Keratinocyte (primary cell): ENCODE data around the gene ARID3A. TPM values are rescaled to one million over a fixed set of nuclear protein-coding genes. Genes with fewer than 3 reads are reported as not detected.

ENCODE experiments used
- DNase-seq: peaks from one replicate; pipeline ENCODE4 v3.0.0-alpha.2; 2011; ENCODE audit warnings: low read depth, missing footprints, low spot score
- FAIRE-seq: peaks from 2 replicates; lab custom pipeline; 2011; peaks lifted over from hg19 to GRCh38; lab: Jason Lieb, UNC
- H2AFZ ChIP-seq: 2 replicates; pipeline ENCODE4 v1.6.0; 2012; ENCODE audit warnings: low read length, control low read depth, inconsistent platforms; ENCODE audit not compliant: control insufficient read depth
- H3K27ac ChIP-seq: 2 replicates; pipeline ENCODE4 v1.5.1; 2011; ENCODE audit warnings: low read length; ENCODE audit not compliant: control insufficient read depth, insufficient read depth
- H3K27me3 ChIP-seq: 3 replicates; pipeline ENCODE4 v1.6.0; 2011; ENCODE audit warnings: low read length; ENCODE audit not compliant: control insufficient read depth, insufficient read depth; ENCODE audit errors: extremely low read depth
- H3K36me3 ChIP-seq, 2 experiments: 2 replicates in 1 of 2; 3 replicates in 1 of 2; pipeline ENCODE4 v1.5.1; 2011; ENCODE audit warnings: low read length in 2 of 2, mild to moderate bottlenecking in 1 of 2; ENCODE audit not compliant: control insufficient read depth in 2 of 2, insufficient read depth in 2 of 2; ENCODE audit errors: extremely low read depth in 1 of 2
- H3K4me1 ChIP-seq: 3 replicates; pipeline ENCODE4 v1.5.1; 2011; ENCODE audit warnings: low read length; ENCODE audit not compliant: control insufficient read depth, insufficient read depth; ENCODE audit errors: extremely low read depth
- H3K4me2 ChIP-seq: 3 replicates; pipeline ENCODE4 v1.6.0; 2011; ENCODE audit warnings: low read depth, low read length; ENCODE audit not compliant: control insufficient read depth, insufficient read depth; ENCODE audit errors: extremely low read depth
- H3K4me3 ChIP-seq, 3 experiments: fragments of 200-600 bp in 1 of 3; sonication (generic) in 1 of 3; 2 replicates in 2 of 3; 3 replicates in 1 of 3; pipeline ENCODE4 v1.5.1; 2011 to 2016; ENCODE audit warnings: low read length in 3 of 3, mild to moderate bottlenecking in 3 of 3, control low read depth in 2 of 3, inconsistent platforms in 1 of 3, low read depth in 1 of 3, mixed read lengths in 1 of 3, mixed run types in 1 of 3, moderate library complexity in 1 of 3; ENCODE audit not compliant: control insufficient read depth in 2 of 3, insufficient read depth in 2 of 3; ENCODE audit errors: extremely low read depth in 1 of 3
- H3K79me2 ChIP-seq: 2 replicates; pipeline ENCODE4 v1.6.0; 2012; ENCODE audit warnings: low read length; ENCODE audit not compliant: control insufficient read depth, insufficient read depth
- H3K9ac ChIP-seq: 3 replicates; pipeline ENCODE4 v1.6.0; 2011; ENCODE audit warnings: low read length; ENCODE audit not compliant: control insufficient read depth, insufficient read depth; ENCODE audit errors: extremely low read depth
- H3K9me1 ChIP-seq: 3 replicates; pipeline ENCODE4 v1.6.0; 2011; ENCODE audit warnings: low read length; ENCODE audit not compliant: control insufficient read depth, insufficient read depth; ENCODE audit errors: extremely low read depth
- H3K9me3 ChIP-seq: 2 replicates; pipeline ENCODE4 v1.5.1; 2012; ENCODE audit warnings: low read depth, low read length; ENCODE audit not compliant: control insufficient read depth
- H4K20me1 ChIP-seq: 3 replicates; pipeline ENCODE4 v1.6.0; 2011; ENCODE audit warnings: low read length; ENCODE audit not compliant: control insufficient read depth, insufficient read depth; ENCODE audit errors: extremely low read depth
- EZH2 ChIP-seq: IDR thresholded peaks from one replicate; pipeline ENCODE4 v1.6.1; 2012; ENCODE audit warnings: inconsistent platforms, mild to moderate bottlenecking, low read length, moderate library complexity
- dilution Hi-C: fragments of 300-500 bp; cut with MboI; formaldehyde crosslinking; loops from one replicate; pipeline ENCODE4 v1.7.0; 2020; ENCODE audit warnings: low sequenced_read_pairs; ENCODE audit not compliant: extremely low pct_ligation_motif_present
- polyA plus RNA-seq, 5 experiments: library from polyadenylated mRNA; depleted of rRNA in 3 of 5; stranded (reverse) in 3 of 5; stranded (forward) in 1 of 5; unstranded in 1 of 5; fragments of >200 nt; gene quantifications; 1 replicate in 1 of 5; 2 replicates in 3 of 5; 3 replicates in 1 of 5; pipeline versions ENCODE4 v1.2.1 to v1.2.3, GENCODE V29; 2011 to 2012; ENCODE audit warnings: missing spikeins in 2 of 5, low read depth in 1 of 5, low replicate concordance in 1 of 5
- TF ChIP-seq, protein P1 (sequence below), 3 experiments: IDR thresholded peaks in 1 of 3; conservative IDR thresholded peaks in 1 of 3; optimal IDR thresholded peaks in 1 of 3; 2 replicates in 2 of 3; 3 replicates in 1 of 3; pipeline versions ENCODE3 to v1.5.1; 2011; ENCODE audit warnings: low read length in 3 of 3, mild to moderate bottlenecking in 3 of 3, moderate library complexity in 2 of 3, control low read depth in 1 of 3, inconsistent platforms in 1 of 3; ENCODE audit not compliant: insufficient read depth in 2 of 3; ENCODE audit errors: extremely low read depth in 1 of 3

ARID3A gene
- polyA plus RNA-seq, 1 donor (not counting 4 experiments of a cell fraction or from before 2014, with no cell fraction given), result 2.6 TPM

DNA sequence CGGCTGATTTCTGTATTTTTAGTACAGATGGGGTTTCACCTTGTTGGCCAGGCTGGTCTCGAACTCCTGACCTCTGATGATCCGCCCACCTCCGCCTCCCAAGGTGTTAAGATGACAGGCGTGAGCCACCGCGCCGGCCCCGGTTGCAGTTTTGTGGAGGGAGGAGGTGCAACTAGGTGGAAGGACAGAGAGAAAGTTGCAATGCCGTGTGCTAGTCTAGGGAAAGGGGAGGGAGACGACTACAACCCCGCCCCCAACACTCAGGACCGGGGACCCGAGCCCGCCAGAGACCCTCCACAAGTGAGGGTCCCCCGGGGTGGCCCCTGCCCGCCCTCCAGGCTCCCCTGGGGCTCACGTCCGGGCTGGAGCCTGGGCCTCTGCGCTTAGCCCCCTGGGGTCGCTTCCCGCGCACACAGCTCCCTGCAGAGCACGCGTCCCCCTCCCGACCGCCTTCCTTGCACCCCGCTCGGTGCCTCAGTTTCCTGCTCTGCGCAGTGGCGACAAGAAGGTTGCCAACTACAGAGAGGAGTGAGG is 1.2 kb upstream of the ARID3A start:
- FAIRE-seq (no peak), DNase-seq (no peak)
- H3K4me3 ChIP-seq, result peak overlapping the region; percentile 72 to 90 (median 84)
- H3K9me3 ChIP-seq, result no peaks in the 10 kb centered on the region
- TF ChIP-seq, protein P1, sequence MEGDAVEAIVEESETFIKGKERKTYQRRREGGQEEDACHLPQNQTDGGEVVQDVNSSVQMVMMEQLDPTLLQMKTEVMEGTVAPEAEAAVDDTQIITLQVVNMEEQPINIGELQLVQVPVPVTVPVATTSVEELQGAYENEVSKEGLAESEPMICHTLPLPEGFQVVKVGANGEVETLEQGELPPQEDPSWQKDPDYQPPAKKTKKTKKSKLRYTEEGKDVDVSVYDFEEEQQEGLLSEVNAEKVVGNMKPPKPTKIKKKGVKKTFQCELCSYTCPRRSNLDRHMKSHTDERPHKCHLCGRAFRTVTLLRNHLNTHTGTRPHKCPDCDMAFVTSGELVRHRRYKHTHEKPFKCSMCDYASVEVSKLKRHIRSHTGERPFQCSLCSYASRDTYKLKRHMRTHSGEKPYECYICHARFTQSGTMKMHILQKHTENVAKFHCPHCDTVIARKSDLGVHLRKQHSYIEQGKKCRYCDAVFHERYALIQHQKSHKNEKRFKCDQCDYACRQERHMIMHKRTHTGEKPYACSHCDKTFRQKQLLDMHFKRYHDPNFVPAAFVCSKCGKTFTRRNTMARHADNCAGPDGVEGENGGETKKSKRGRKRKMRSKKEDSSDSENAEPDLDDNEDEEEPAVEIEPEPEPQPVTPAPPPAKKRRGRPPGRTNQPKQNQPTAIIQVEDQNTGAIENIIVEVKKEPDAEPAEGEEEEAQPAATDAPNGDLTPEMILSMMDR (optimal IDR thresholded peaks at IDR 0.05 in 1 of 3, IDR thresholded peaks at IDR 0.05 in 1 of 3, conservative IDR thresholded peaks at IDR 0.05 in 1 of 3; ENCODE audit: extremely low read depth in 1 of 3, insufficient read depth in 2 of 3, low read length in 3 of 3), result no peak
- TF ChIP-seq EZH2, result no peak
- H3K9ac ChIP-seq, result peak overlapping the region; percentile 82
- no peaks in the 10 kb centered on the region for H3K79me2 ChIP-seq
- H3K9me1 ChIP-seq, result no peaks in the 10 kb centered on the region
- peak overlapping the region; percentile 41 for H2AFZ ChIP-seq
- H4K20me1 ChIP-seq, result no peaks in the 10 kb centered on the region
- peaks cover 17% of the 10 kb centered on the region for H3K27me3 ChIP-seq
- H3K4me2 ChIP-seq, result peak overlapping the region; percentile 59
- H3K36me3 ChIP-seq, result no peaks in the 10 kb centered on the region
- H3K4me1 ChIP-seq, result peaks cover 7% of the 10 kb centered on the region
- peak overlapping the region; percentile 83 for H3K27ac ChIP-seq
- dilution Hi-C loops, result no loop called here

DNA sequence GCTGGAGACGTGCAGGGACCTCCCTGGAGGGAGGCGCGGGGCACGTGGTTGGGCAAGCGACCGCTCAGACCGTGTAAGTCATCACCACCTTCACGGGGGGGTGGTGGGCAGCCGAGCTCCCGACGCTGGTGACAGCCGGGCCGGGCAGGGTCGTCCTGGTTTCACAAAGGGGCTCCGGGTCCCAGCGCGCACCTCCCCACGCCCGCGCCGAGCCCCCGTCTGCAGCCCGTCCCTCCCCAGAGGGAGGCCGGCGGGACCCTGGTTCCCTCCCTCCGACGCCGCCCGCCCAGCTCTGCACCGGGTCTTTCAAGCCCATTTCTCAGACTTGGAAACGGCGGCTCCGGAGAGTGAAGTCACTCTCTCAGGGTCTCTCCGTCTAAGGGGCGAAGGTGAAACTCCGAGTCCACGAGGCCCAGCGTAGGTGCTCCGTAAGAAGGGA is 729 bp upstream of the ARID3A start:
- Histone ChIP-seq H3K27me3 (peaks cover 13% of the 10 kb centered on the region), H4K20me1 (no peaks in the 10 kb centered on the region), H3K4me2 (peak overlapping the region; percentile 59), H3K4me3 (peak overlapping the region; percentile 72 to 90 (median 84)), H3K9me3 (no peaks in the 10 kb centered on the region), H3K9ac (peak overlapping the region; percentile 82), H3K9me1 (no peaks in the 10 kb centered on the region), H3K27ac (peak overlapping the region; percentile 83), H2AFZ (peak overlapping the region; percentile 41), H3K4me1 (peaks cover 7% of the 10 kb centered on the region), H3K36me3 (no peaks in the 10 kb centered on the region), H3K79me2 (no peaks in the 10 kb centered on the region)
- dilution Hi-C loops, result no loop called here
- TF ChIP-seq, protein P1 (optimal IDR thresholded peaks at IDR 0.05 in 1 of 3, IDR thresholded peaks at IDR 0.05 in 1 of 3, conservative IDR thresholded peaks at IDR 0.05 in 1 of 3; ENCODE audit: extremely low read depth in 1 of 3, insufficient read depth in 2 of 3, low read length in 3 of 3), result no peak
- TF ChIP-seq EZH2, result no peak
- FAIRE-seq (no peak), DNase-seq (no peak)
